ENCODE data around the gene TRAF2.

DNA sequence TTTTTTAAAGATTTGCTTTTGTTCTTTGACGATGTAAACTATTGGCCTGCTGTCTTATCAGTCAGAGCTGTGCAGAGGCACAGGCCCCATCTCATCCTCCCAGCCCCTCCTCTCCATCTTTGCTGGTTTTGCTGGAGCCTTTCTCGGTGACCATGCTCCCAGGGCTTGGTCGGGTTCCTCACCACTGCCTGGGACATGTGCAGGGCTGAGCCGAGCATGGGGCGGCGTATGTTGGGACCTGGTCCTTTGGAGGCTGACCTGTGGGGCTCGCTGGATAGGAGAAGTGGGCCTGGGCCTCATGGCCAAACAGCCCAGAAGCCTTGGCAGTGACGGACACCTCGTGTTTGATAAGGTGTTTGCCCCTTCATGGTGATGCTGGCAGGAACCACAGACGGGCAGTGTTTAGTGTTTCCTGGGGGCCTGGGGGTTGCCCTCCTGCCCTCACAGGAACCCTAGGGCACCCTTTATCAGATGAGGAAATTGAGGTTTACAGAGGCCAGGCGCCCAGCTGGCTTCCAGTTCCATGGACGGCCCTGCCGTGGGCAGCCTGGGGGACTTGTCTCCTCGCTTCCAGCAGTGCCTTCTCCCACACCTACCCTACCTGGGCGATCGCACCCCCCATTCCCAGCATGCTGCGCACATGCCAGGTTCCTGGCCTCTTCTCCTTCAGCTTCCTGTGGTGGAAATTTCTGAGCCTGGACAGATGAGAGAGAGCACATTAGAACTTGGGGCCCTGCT is 27.6 kb downstream of the TRAF2 start:
- TF ChIP-seq CTCF (conservative IDR thresholded peaks at IDR 0.05 in 1 of 2, IDR thresholded peaks at IDR 0.05 in 1 of 2; ENCODE audit: extremely low read depth in 1 of 2, insufficient read depth in 1 of 2, low read depth in 1 of 2, low read length in 2 of 2) (no peak), EZH2 (IDR thresholded peaks at IDR 0.05; ENCODE audit: borderline replicate concordance, low read length) (no peak)
